Measurements from ENCODE around the gene PLPPR5.
"Not testable (repeated sequence)": the region's sequence is repeated elsewhere in the genome, so short reads cannot be mapped to it uniquely, and the experiment has no call there.

PLPPR5 gene

DNA sequence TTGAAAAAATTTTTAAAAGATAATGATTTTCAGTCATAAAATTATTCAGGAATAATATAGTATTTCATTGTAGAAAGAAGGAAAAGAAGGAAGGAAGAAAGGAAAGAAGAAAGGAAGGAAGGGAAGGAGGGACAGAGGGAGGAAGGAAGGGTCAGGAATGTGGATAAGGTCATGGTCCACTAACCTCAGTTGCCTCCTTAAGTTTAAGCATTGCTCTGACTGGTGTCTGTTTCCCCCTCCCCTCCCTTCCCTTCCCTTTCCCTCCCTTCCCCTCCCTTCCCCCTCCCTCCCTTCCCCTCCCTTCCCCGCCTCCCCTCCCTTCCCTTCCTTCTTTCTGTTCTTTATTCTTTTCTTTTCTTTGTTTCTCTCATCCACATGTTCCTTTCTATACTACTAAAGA lies 95.7 kb downstream of the PLPPR5 start:
- no peak for DNase-seq

DNA sequence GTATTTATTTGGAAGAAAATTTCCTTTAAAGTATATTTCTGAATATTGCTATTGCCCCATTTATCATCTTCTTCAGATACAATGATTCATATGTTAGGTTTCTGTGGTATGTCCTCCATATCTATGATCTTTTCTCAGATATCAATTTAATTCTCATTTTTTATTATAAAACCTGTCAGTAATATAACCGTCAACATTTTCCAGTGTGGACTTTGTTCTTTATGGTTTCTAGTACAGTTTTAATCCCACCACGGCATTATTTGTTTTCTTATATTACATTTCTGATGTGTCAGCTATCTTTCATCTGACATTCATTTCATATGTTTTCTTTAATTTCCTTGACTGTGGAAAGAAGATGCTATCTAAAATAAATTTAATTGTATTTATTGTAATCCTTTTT lies 97.9 kb downstream of the PLPPR5 start:
- DNase-seq = no peak

DNA sequence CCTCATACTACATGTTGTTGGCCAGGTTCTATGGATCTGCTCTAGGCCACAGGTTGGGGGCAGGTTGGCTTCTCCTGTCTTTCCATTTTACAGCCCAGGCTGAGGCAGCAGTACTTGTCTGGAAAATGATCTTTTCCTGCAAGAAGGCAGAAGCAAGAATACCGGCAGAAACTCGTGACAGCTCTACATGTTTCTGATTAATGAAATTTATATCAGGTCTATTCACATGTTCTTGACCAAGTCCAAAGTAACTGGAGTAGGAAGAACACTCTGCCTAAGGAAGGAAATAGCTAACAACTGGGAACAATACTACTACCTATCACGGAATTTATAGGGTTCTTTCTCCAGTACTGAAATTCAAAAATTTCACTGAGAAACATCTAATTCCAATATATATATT lies 98.3 kb downstream of the PLPPR5 start:
- no peak for DNase-seq

DNA sequence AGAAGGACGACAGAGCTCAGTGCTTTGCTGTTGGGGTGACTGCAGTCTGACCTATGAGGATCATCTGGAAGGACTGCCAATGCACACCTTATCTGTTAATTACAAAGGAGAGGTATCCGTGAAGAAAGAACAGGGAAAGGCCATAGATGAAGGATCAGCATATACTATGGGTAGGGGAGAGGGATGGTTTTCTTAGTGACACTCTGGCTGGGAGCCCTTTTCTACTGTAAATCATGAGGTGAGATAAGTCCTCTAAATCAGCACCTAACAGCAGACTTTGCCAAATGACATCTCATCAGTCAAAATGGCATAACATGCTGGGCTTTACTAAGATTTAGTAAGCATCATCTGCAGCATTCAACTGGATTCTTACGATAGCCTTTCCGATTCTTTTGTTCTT lies 100.0 kb downstream of the PLPPR5 start:
- DNase-seq = no peak

DNA sequence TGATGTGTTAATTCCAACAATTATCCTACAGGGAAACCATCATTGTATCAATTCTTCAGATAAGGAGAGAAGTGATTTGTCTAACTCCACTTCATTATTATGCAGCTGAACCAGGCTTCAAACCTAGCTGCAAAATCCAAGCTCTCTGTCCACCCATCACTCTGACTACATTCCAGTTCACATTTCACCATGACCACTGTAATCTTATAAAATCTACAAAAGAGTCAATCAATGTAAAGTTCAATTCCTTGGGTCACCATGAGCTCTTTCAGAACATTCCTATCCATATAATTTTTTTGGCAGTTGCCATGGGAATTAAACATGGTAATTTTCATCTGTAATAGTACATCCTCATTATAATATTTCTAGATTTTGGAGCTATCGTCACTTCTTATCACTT lies 100.9 kb downstream of the PLPPR5 start:
- no peak for DNase-seq

DNA sequence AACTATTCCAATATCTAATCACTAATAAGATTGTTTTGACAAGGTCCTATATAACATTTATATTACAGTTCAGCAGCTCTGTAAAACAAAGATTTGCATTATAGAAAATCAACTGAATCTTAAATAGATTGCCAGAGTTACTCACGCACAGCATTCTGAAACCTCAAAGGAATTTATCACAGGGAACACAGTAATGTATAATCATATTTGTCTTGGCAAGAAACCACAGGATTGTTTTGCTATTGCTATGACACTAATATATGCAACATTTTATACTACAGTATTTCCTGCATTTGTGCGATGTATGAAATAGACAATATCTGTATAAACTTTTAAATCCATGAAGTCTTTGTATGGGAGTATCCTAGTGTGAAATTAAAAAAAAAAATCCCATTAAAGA lies 101.4 kb downstream of the PLPPR5 start:
- no peak for DNase-seq

DNA sequence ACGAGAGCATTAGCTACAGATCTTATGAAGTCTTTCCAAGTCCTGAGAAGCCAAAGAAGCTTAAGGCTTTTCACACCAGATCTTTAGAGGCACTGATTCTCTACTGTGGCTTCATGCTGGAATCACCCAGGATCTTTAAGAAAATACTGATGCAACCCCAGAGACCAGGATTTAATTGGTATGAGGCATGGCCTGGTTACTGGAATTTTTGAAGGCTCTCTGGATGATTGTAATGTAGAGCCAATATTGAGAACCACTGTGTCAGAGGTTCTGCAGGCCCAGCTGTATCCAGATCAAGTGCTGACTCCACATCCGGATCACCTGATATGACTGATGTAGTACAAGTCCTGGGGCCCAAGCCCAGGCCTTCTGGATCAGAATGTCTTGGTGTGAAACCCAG lies 105.7 kb downstream of the PLPPR5 start:
- no peak for DNase-seq

DNA sequence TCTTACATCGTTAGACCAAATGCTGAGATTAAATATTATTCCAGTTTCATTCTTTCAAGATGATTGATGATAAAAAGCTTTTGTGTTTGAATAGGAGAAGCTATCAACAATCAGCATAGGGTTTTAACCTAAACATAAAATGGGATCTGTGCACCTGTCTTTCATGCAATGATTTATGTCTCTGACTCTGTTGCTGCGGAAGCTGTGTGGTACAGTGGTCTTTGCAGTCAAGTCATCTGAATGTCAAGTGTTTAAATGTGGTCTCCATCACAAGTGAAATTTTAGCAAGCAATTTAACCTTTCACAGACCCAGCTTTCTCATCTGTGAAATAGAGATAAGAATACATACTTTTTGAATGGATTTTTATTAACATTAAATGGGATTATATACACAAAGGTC lies 107.2 kb downstream of the PLPPR5 start:
- DNase-seq = no peak

DNA sequence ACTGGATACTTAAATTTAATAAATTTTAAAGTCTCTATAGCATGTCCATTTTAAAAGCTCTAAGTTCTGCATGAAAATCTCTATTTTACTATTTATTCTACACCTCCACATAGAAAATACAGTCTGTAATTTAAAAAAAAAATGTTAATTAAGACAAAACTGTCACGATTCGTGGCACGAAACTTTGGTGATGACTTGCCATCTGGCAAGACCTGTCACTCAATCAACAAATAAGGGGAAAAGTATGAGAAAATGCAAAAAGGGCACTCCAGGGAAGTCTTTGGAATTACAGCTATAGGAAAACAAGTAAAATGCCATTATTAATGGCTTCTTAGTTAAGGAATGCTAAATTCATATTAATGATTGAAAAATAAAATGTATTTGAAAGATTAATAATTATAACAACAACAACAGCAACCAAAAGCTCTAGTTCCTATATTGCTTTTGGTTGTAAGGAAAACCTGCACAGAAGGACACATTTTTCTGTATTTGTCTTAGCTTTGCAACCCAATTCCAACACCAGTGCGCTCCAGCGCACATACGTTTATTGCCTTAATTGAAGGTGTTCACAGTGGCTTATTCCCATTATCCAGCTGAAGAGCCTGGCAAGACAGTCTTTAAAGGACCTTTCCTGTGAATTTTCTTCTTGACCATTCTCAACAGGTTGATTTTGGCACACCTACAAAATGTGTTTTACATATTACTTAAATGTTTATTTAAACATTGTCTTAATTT lies 107.8 kb downstream of the PLPPR5 start:
- DNase-seq = no peak

DNA sequence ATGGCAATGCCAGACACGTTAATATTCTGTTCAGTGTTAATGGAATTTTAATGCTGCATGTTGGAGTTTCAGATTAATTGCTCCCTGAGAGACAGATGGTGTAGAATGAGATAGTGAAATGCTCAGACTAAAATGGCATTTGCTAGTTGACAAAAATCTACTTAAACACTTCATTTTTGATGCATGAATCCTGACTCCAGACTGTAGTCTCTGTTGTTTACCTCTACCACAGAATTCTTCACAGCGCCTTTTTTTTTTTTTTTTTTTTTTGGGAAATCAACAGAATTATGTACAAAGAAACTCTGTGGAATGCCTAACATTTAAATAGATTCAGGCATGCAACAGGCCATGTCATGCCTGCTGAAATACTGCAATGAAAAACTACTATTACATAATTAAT lies 111.3 kb downstream of the PLPPR5 start:
- no peak for DNase-seq

DNA sequence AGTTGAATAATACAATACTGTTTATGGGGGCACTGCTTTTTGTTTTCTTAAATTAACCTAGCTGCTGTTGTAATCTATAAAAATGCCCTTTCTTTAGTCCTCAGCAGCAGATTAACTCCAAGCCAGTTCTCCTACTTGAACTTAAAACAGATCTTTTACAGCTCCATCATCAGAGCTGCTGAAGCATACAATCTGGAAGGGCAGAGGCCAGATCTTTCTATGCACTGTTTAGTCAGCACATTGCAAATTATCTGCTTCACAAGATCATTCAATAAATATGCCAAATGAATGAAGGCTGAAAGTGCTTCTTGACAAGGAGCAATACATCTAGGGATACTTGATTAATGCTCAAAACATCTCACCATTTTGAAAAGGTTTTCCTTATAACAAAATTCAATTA lies 115.8 kb downstream of the PLPPR5 start:
- no peak for DNase-seq

DNA sequence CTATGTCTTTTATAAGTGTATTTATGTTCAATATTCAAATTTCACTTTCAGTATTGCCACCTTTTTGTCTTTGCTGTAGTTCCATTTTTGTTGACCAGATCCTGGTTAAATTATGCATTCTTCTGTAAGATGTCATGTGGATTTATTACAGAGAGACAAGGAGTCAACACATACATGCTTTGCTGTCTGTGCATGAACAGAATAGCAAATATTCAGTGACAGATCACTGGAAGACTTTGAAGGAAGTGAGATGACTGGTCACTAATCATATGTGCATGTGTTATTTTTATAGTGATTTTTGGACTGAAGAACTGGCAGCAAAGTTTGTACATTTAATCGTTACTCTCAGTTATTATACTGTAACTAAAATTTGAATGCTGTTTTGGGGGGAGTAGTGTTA lies 117.2 kb downstream of the PLPPR5 start:
- DNase-seq = no peak

DNA sequence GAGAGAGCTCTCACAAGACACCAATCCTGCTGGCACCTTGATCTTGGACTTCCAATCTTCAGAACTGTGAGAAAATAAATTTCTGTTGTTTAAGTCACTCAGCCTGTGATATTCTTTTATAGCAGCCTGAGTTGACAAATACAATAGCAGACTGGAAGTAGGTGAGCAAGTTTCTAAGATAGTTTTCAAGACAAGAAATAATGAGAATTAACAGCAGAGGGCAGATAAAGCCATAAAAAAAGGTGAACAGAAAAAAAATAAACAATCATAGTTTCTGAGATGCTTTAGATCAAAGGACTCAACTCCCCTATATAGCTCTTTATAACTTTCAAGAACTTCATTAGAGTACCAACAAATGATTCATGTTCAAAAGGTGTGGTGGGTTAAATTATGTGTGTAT lies 119.8 kb downstream of the PLPPR5 start:
- no peak for DNase-seq

DNA sequence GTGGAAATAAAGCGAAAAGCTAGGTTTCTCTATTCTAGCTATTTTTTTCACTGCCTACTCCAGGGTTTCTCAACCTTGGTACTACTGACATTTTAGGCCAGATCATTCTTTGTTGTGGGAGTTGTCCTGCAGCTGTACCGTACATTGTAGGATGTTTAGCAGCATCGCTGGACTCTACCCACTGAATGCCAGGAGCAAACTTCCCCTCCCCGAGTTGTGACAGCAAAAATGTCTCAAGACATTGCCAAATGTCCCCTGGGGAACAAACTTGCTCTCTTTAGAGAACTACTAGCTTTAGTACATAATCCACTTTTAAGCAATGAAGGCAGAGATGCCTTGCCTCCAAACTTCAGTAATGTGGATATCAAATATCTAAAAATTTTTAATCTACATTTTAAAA lies 122.8 kb downstream of the PLPPR5 start:
- no peak for DNase-seq

DNA sequence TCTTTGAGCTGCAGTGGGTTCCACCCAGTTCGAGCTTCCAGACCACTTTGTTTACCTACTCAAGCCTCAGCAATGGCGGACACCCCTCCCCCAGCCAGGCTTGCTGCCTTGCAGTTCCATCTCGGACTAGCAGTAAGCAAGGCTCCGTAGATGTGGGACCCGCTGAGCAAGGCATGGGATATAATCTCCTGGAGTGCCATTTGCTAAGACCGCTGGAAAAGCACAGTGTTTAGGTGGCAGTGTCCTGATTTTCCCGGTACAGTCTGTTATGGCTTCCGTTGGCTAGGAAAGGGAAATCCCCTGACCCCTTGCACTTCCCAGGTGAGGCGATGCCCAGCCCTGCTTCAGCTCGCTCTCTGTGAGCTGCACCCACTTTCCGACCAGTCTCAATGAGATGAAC lies 123.4 kb downstream of the PLPPR5 start:
- not testable (repeated sequence) for DNase-seq

DNA sequence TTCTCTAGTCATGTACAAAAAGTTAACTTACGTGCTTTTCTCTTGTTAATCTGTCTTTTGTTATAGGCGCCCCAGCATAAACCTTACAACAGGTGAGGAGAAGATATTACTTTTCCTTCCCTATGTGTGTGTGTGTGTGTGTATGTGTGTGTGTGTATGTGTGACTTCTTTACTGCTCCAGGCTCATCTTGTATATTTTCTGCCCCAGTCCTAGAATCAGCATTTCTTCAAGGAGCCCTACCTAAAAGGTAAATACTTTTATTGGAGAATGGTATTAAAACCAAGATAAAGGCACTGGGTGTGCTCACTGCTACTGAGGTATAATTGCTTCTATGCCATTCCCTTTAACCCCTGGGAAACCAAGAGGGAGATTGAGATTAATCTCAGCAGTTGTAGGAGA lies 129.8 kb downstream of the PLPPR5 start:
- no peak for DNase-seq

DNA sequence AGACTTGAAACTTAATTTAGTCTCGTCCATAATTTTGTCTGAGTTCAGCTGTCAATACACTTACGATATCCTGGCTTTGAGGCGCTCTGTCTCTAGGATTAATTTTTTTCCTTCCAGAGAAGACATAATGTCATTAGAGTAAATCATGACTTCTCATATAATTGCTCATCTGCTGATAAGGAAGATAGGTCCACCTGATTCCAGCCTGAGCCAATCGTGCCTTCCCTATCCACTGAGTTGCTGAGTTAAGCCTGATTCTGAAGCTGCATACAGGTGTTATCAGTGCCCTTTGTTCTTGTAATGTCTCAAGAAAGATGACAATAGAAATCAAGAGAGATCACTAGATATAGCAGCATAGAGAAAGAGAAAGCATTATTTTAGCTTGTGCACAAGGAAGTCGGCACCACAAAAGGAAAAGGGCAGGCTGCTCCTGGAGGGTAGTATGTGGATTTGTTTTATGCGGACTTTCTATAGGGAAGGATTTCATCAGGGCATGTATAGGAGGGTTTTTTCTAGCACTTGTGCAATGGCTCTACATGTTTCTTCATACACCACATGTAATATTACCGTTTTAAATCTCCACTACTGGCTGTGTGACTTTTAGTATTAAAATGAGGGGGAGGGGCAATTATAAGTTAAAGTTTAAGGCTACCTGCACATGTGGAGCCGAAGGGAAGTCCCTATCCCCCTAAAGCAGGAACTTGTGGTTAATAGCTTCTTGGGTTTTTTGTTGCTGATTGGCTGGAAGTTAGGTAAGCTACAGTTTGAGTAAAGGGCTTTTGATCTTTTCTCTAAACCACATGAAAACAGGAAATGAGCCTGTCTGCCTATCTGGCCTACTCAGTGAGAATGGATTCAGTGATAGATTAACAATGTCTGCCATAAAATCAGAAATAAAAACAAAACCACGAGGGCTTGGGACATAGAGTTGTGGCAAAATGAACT lies 133.4 kb downstream of the PLPPR5 start:
- no peak for DNase-seq

DNA sequence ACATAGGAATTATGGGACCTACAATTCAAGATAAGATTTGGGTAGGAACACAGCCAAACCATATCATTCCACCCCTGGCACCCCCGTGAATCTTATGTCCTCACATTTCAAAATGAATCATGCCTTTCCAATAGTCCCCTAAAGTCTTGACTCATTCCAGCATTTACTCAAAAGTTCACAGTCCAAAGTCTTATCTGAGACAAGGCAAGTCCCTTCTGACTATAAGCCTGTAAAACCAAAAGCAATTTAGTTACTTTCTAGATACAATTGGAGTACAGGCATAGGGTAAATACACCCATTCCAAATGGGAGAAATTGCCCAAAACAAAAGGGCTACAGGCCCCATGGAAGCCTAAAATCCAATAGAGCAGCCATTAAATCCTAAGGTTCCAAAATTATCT lies 138.9 kb downstream of the PLPPR5 start:
- no peak for DNase-seq

DNA sequence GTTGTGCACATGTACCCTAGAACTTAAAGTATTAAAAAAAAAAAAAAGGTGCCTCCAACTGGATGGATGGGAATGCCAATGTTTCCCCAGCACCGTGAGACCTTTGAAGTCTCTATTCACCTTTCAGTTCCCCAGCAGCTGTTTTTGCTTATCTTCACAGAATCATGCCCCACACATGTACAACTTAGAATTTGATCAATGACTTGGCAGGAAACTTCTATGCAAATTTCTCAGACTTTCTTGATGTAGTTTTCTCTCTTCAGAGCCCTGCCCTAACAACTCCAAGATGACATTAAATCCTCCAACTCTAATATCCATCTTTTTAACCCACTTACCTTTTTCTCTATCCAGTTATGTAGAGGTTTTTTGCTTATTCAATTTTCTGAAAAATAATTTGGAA lies 144.3 kb downstream of the PLPPR5 start:
- DNase-seq = no peak

DNA sequence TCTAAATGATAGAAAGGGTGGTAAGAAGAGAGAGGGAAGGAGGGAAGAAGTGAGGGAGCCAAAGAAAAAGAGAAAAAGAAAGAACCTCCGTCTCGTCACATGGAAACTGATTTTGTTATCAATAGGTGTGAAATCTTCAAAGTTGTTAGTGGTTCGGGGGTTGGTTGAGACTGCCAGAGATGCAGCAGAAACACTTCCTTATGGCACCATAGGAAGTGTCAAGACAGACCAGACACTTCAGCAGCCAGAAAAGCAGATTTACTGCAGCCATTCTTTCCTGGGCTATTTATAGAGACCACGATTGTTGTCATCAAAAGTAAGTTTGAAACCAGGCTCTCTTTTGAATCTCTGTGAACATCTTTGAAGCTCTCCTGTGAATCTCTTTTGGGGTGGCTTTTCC lies 150.5 kb downstream of the PLPPR5 start:
- DNase-seq = no peak

DNA sequence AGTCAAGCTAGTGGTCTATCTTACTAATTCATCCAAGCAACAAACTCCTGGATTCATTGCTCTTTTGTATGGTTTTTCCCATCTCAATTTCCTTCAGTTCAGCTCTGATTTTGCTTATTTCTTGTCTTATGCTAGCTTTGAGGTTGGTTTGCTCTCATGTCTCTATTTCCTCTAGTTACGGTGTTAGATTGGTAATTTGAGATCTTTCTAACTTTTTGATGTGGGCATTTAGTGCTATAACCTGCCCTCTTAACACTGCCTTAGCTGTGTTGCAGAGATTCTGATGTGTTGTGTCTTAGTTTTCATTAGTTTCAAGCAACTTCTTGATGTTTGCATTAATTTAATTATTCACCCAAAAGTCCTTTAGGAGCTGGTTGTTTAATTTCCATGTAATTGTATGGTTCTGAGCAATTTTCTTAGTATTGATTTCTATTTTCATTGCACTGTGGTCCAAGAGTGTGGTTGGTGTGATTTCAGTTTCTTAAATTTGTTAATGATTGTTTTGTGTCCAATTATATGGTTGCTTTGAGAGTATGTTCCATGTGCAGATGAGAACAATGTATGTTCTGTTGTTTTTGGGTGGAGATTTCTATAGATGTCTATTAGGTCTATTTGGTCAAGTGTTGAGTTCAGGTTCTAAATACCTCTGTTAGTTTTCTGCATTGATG lies 154.6 kb downstream of the PLPPR5 start:
- DNase-seq = no peak

DNA sequence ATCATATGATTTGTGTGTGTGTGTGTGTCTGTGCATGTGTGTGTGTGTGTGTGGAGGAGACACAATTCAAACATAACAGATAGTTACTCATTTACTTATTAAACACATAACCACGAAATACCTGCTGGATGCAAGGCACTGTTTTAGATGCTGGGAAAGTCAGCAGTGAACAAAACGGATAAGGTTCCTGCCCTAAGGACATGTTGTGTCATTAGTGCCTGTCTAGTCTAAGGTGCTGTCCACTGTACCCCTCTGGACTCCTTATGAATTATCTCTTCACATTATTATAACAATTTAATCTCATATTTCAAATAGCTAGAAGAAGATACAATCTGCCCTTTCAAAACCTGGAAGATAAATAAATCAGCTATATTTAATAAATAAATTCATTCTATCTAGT lies 162.4 kb downstream of the PLPPR5 start:
- no peak for DNase-seq
